T-helper 1 cell treated with Interleukin-12 subunit alpha and Interleukin-12 subunit beta and Interleukin-4 antibody, amounts not matched to agents 30 μg/mL and 1 μg/mL, for 36 hours (primary cell): ENCODE data around the gene CEACAM20.
A peak's percentile ranks its signal among the peaks of the same experiment; 100 is the strongest.

Experiments used
- H3K27ac Mint-ChIP-seq: one replicate; pipeline ENCODE4 v1.8.0; 2021; ENCODE audit warnings: mild to moderate bottlenecking, mixed read lengths
- H3K27me3 Mint-ChIP-seq: one replicate; pipeline ENCODE4 v1.8.0; 2021; ENCODE audit warnings: low read depth, mixed read lengths
- H3K36me3 Mint-ChIP-seq: one replicate; pipeline ENCODE4 v1.8.0; 2021; ENCODE audit warnings: low read depth, mixed read lengths
- H3K4me1 Mint-ChIP-seq: one replicate; pipeline ENCODE4 v1.8.0; 2021; ENCODE audit warnings: low read depth, mixed read lengths
- H3K4me3 Mint-ChIP-seq: one replicate; pipeline ENCODE4 v1.8.0; 2021; ENCODE audit warnings: mild to moderate bottlenecking, moderate library complexity, mixed read lengths
- H3K9me3 Mint-ChIP-seq: one replicate; pipeline ENCODE4 v1.8.0; 2021; ENCODE audit warnings: mixed read lengths

Gene CEACAM20

GRCh38 chr19:44530777-44531176 is 1.3 kb upstream of the CEACAM20 start:
- Mint-ChIP-seq H3K27me3 (no peaks in the 10 kb centered on the region), H3K9me3 (peaks cover 50% of the 10 kb centered on the region), H3K4me1 (no peaks in the 10 kb centered on the region), H3K4me3 (no peak overlapping the region), H3K27ac (no peak overlapping the region), H3K36me3 (peaks cover 3% of the 10 kb centered on the region)

DNA sequence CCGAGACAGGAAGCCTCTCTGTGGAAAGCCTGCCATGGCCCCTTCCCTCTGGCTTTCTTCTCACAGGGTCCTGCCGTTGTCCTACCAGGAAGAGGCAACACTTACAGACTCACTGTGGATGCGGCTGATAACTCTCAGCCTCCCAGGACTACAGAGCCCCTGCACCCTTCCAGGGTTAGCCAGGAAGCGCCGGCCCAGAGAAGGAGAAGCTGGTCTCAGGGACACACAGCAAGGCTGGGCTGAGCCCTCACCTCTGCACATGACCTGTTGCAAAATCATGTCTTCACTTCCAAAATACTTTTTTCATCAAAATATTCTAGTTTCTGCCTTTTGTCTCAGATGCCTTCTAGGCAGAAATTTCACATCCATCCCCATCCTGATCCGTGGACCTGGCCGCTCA is 1.9 kb downstream of the CEACAM20 start:
- Mint-ChIP-seq H3K27ac (no peak overlapping the region), H3K4me1 (no peaks in the 10 kb centered on the region), H3K36me3 (peaks cover 3% of the 10 kb centered on the region), H3K9me3 (peaks cover 42% of the 10 kb centered on the region), H3K4me3 (no peak overlapping the region), H3K27me3 (no peaks in the 10 kb centered on the region)

GRCh38 chr19:44525721-44526430 is 3.6 kb downstream of the CEACAM20 start:
- Mint-ChIP-seq H3K4me3 (no peak overlapping the region), H3K27me3 (no peaks in the 10 kb centered on the region), H3K4me1 (no peaks in the 10 kb centered on the region), H3K36me3 (peaks cover 3% of the 10 kb centered on the region), H3K9me3 (peaks cover 40% of the 10 kb centered on the region), H3K27ac (no peak overlapping the region)

DNA sequence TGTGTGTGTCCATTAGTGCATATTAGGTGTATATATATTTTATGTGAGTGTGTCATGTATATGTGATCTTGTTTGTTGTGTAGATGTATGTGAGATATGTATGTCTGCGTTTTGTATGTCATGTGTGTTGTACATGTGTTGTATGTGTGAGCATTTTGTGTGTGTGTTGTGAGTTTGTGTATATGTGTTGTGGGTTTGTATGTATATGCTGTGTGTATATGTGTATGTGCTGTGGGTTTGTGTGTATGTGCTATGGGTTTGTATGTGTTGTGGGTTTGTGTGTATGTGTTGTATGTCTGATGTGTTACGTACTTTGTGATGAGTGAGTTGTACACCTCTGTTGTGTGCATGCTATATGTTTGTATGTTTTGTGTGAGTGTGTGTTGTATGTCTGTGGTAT is 8.1 kb downstream of the CEACAM20 start:
- no peak overlapping the region for H3K27ac Mint-ChIP-seq
- no peak overlapping the region for H3K4me3 Mint-ChIP-seq
- H3K4me1 Mint-ChIP-seq: no peaks in the 10 kb centered on the region
- peaks cover 11% of the 10 kb centered on the region for H3K9me3 Mint-ChIP-seq
- no peaks in the 10 kb centered on the region for H3K27me3 Mint-ChIP-seq
- H3K36me3 Mint-ChIP-seq: no peaks in the 10 kb centered on the region

GRCh38 chr19:44517146-44517545 is 12.3 kb downstream of the CEACAM20 start:
- H3K27me3 Mint-ChIP-seq: no peaks in the 10 kb centered on the region
- H3K4me3 Mint-ChIP-seq: no peak overlapping the region
- H3K4me1 Mint-ChIP-seq: no peaks in the 10 kb centered on the region
- H3K9me3 Mint-ChIP-seq: peaks cover 19% of the 10 kb centered on the region
- H3K27ac Mint-ChIP-seq: no peak overlapping the region
- H3K36me3 Mint-ChIP-seq: no peaks in the 10 kb centered on the region

DNA sequence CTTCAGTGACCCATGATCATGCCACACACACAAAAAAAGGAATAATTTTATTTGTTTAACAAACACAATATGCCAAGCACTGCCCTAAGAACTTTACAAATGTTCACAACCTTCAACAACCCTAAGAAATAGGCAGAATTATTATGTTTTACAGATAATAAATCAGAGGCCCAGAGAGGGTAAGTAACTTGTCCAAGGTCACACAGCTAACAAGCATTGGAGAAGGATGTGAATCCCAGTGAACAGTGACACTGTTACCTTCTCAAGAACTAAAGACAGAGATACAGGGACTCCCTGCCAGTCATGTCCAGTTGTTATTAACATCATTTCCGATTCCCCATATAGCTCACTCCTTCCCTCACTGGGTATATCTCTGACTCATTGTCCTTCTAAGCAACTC is 13.6 kb downstream of the CEACAM20 start:
- Mint-ChIP-seq H3K9me3 (peaks cover 25% of the 10 kb centered on the region), H3K4me3 (no peak overlapping the region), H3K27me3 (no peaks in the 10 kb centered on the region), H3K27ac (no peak overlapping the region), H3K36me3 (no peaks in the 10 kb centered on the region), H3K4me1 (no peaks in the 10 kb centered on the region)

- Mint-ChIP-seq H3K9me3 (peaks cover 31% of the 10 kb centered on the region), H3K36me3 (no peaks in the 10 kb centered on the region), H3K27me3 (no peaks in the 10 kb centered on the region), H3K27ac (no peak overlapping the region), H3K4me3 (no peak overlapping the region), H3K4me1 (no peaks in the 10 kb centered on the region)
Observed at GRCh38 chr19:44515031-44515430, 14.4 kb downstream of the CEACAM20 start.

DNA sequence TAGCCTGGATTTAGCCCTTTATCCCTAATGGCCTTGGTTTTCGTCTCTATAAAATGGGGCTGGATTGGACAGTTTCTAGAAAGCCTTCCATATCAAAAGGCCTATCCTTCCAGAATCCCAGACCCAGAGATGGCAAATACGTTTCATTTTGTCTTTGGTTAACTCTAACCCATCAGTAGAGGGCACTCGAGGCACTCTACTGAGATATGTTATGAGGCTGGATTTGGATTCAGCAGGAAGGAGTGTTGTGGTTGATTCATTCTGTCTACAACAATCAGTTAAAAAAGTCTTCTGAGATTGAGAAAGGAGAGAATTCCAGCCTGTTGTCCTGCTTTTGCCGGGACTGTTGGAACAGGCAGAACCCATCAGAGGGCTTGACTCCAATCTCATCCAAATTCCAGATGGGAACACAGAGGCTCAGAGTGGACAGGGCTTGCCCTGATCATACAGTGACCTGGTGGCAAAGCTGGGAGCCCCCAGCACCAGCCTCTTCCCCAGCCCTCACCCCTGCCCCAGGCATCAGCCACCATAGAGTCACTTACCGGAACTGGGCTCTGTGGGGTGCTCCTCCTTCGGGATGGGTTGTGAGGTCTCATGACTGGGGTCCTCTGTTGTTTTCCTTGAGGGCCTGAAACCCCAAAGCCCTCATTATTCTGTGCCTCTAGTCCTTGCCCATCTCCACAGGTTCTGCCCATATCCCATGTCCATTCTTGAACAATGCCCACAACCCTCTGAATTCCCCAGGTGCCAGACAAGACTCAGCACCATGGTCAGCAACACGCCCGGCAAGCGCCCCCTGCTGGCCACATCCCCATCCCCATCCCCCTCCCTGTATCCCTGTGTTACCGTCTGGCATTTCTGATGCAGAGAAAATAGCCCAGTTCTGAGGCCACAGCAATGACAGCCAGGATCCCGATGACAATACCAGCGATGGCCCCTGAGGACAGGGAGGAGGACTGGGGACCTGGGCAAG is 16.9 kb downstream of the CEACAM20 start:
- H3K36me3 Mint-ChIP-seq: no peaks in the 10 kb centered on the region
- no peak overlapping the region for H3K27ac Mint-ChIP-seq
- H3K9me3 Mint-ChIP-seq: peaks cover 45% of the 10 kb centered on the region
- no peak overlapping the region for H3K4me3 Mint-ChIP-seq
- no peaks in the 10 kb centered on the region for H3K27me3 Mint-ChIP-seq
- H3K4me1 Mint-ChIP-seq: no peaks in the 10 kb centered on the region

- H3K9me3 Mint-ChIP-seq: peaks cover 53% of the 10 kb centered on the region
- H3K27me3 Mint-ChIP-seq: no peaks in the 10 kb centered on the region
- H3K36me3 Mint-ChIP-seq: no peaks in the 10 kb centered on the region
- no peak overlapping the region for H3K4me3 Mint-ChIP-seq
- H3K27ac Mint-ChIP-seq: no peak overlapping the region
- H3K4me1 Mint-ChIP-seq: no peaks in the 10 kb centered on the region
Observed at GRCh38 chr19:44509478-44509877, 20.0 kb downstream of the CEACAM20 start.

- peaks cover 50% of the 10 kb centered on the region for H3K36me3 Mint-ChIP-seq
- H3K4me1 Mint-ChIP-seq: peaks cover 23% of the 10 kb centered on the region
- H3K4me3 Mint-ChIP-seq: peak within 1 kb of the TSS; percentile 95
- H3K9me3 Mint-ChIP-seq: peaks cover 68% of the 10 kb centered on the region
- H3K27me3 Mint-ChIP-seq: peaks cover 2% of the 10 kb centered on the region
- peak within 1 kb of the TSS; percentile 88 for H3K27ac Mint-ChIP-seq
Observed at GRCh38 chr19:44499962-44500949, 29.2 kb downstream of the CEACAM20 start, which contains the start of gene ZNF180. Gene ZNF180 (minus strand): TSS chr19:44500522. CDS start chr19:44497334, 3,188 bp downstream.

GRCh38 chr19:44499559-44499958 is 29.9 kb downstream of the CEACAM20 start:
- peaks cover 57% of the 10 kb centered on the region for H3K36me3 Mint-ChIP-seq
- H3K27ac Mint-ChIP-seq: peak overlapping the region; percentile 88
- peak overlapping the region; percentile 95 for H3K4me3 Mint-ChIP-seq
- peaks cover 2% of the 10 kb centered on the region for H3K27me3 Mint-ChIP-seq
- H3K9me3 Mint-ChIP-seq: peaks cover 72% of the 10 kb centered on the region
- peaks cover 25% of the 10 kb centered on the region for H3K4me1 Mint-ChIP-seq

- peaks cover 72% of the 10 kb centered on the region for H3K9me3 Mint-ChIP-seq
- no peak overlapping the region for H3K27ac Mint-ChIP-seq
- peak overlapping the region; percentile 95 for H3K4me3 Mint-ChIP-seq
Observed at GRCh38 chr19:44498988-44499387, 30.5 kb downstream of the CEACAM20 start.

DNA sequence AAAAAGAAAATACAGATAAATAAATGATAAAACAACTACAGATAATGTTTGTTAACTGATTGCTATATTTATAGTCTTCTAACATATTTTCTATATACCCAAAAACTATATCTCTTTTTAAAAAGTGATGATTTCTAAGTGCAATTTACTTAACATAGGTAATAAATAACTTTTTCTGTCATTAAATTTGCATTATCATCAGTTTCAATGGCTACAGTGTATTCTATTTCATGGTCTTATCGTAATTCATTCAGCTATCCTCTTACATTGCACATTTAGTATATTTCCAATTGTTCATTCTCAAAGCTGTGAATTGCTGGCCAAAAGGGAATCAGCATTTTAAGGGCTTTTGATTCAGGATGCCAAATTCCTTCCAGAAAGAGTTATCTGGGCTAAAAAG is 32.8 kb downstream of the CEACAM20 start:
- Mint-ChIP-seq H3K27me3 (no peaks in the 10 kb centered on the region), H3K36me3 (peaks cover 86% of the 10 kb centered on the region), H3K4me1 (peaks cover 25% of the 10 kb centered on the region), H3K9me3 (peaks cover 80% of the 10 kb centered on the region), H3K4me3 (no peak overlapping the region), H3K27ac (no peak overlapping the region)

More at GRCh38 chr19:44498988-44499387, 30.5 kb downstream of the CEACAM20 start:
- H3K36me3 Mint-ChIP-seq: peaks cover 63% of the 10 kb centered on the region
- H3K27me3 Mint-ChIP-seq: peaks cover 2% of the 10 kb centered on the region
- peaks cover 25% of the 10 kb centered on the region for H3K4me1 Mint-ChIP-seq
